H9 (cell line): ENCODE measurements around the gene RALGAPA2. TPM values are rescaled to one million over a fixed set of nuclear protein-coding genes. Genes with fewer than 3 reads are reported as not detected.

Experiments used
- DNase-seq: peaks from one replicate; pipeline ENCODE4 v3.0.0-alpha.2; 2017
- H2AFZ ChIP-seq: one replicate; pipeline ENCODE4 v1.6.1; 2013; ENCODE audit warnings: mild to moderate bottlenecking, low read length, control low read depth, moderate library complexity
- H2AK5ac ChIP-seq: 2 replicates; pipeline ENCODE4 v1.6.1; 2013; ENCODE audit warnings: low read length, control low read depth, mixed read lengths; ENCODE audit not compliant: insufficient read length
- H2BK120ac ChIP-seq: one replicate; pipeline ENCODE4 v1.6.1; 2013; ENCODE audit warnings: low read depth, mild to moderate bottlenecking, low read length, control low read depth, inconsistent platforms; ENCODE audit not compliant: poor library complexity, severe bottlenecking
- H2BK12ac ChIP-seq: 2 replicates; pipeline ENCODE4 v1.6.1; 2013; ENCODE audit warnings: low read length, control low read depth, mixed read lengths, low read depth; ENCODE audit not compliant: insufficient read length
- H2BK15ac ChIP-seq: 2 replicates; pipeline ENCODE4 v1.6.1; 2013; ENCODE audit warnings: low read depth, low read length, control low read depth
- H2BK20ac ChIP-seq: one replicate; pipeline ENCODE4 v1.6.1; 2013; ENCODE audit warnings: low read depth, mild to moderate bottlenecking, low read length, control low read depth, inconsistent platforms; ENCODE audit not compliant: poor library complexity, severe bottlenecking
- H2BK5ac ChIP-seq: 2 replicates; pipeline ENCODE4 v1.6.1; 2013; ENCODE audit warnings: low read length, control low read depth, mixed read lengths; ENCODE audit not compliant: insufficient read length
- H3K14ac ChIP-seq: 2 replicates; pipeline ENCODE4 v1.6.1; 2013; ENCODE audit warnings: low read length, control low read depth; ENCODE audit not compliant: insufficient read depth
- H3K18ac ChIP-seq: 2 replicates; pipeline ENCODE4 v1.6.1; 2013; ENCODE audit warnings: low read depth, mild to moderate bottlenecking, mixed read lengths, low read length, control low read depth; ENCODE audit not compliant: insufficient read length
- H3K23ac ChIP-seq: 2 replicates; pipeline ENCODE4 v1.6.1; 2013; ENCODE audit warnings: low read length, control low read depth, mixed read lengths, low read depth; ENCODE audit not compliant: insufficient read length
- H3K23me2 ChIP-seq: 2 replicates; pipeline ENCODE4 v1.6.1; 2013; ENCODE audit warnings: low read depth, mild to moderate bottlenecking, mixed read lengths, low read length, control low read depth; ENCODE audit not compliant: insufficient read length, poor library complexity, severe bottlenecking
- H3K27ac ChIP-seq: 2 replicates; pipeline ENCODE4 v1.5.1; 2013; ENCODE audit warnings: low read length, control low read depth, mixed read lengths, low read depth; ENCODE audit not compliant: insufficient read length
- H3K27me3 ChIP-seq: 2 replicates; pipeline ENCODE4 v1.6.1; 2013; ENCODE audit warnings: low read length, control low read depth, inconsistent platforms; ENCODE audit not compliant: insufficient read depth
- H3K4ac ChIP-seq: 2 replicates; pipeline ENCODE4 v1.6.1; 2013; ENCODE audit warnings: low read depth, mild to moderate bottlenecking, control low read depth, inconsistent platforms, low read length, moderate library complexity
- H3K4me1 ChIP-seq: 2 replicates; pipeline ENCODE4 v1.6.1; 2013; ENCODE audit warnings: low read length, control low read depth, inconsistent platforms; ENCODE audit not compliant: insufficient read depth
- H3K4me2 ChIP-seq: 2 replicates; pipeline ENCODE4 v1.6.1; 2013; ENCODE audit warnings: low read length, control low read depth, mixed read lengths; ENCODE audit not compliant: insufficient read length, insufficient read depth
- H3K56ac ChIP-seq: 2 replicates; pipeline ENCODE4 v1.6.1; 2013; ENCODE audit warnings: low read depth, mild to moderate bottlenecking, mixed read lengths, low read length, control low read depth; ENCODE audit not compliant: insufficient read length
- H3K79me1 ChIP-seq: 2 replicates; pipeline ENCODE4 v1.6.1; 2013; ENCODE audit warnings: low read depth, mild to moderate bottlenecking, moderate library complexity, low read length, control low read depth, inconsistent platforms; ENCODE audit not compliant: insufficient read depth, poor library complexity, severe bottlenecking
- H3K79me2 ChIP-seq: 2 replicates; pipeline ENCODE4 v1.6.1; 2013; ENCODE audit warnings: low read length, control low read depth, inconsistent platforms; ENCODE audit not compliant: insufficient read depth
- H3K9ac ChIP-seq: 2 replicates; pipeline ENCODE4 v1.6.1; 2013; ENCODE audit warnings: low read length, control low read depth, mixed read lengths; ENCODE audit not compliant: insufficient read length; ENCODE audit errors: extremely low read depth
- H3K9me3 ChIP-seq: one replicate; pipeline ENCODE4 v1.6.1; 2013; ENCODE audit warnings: low read depth, low read length, inconsistent platforms; ENCODE audit not compliant: control insufficient read depth
- H3T11ph ChIP-seq: one replicate; pipeline ENCODE4 v1.6.1; 2013; ENCODE audit warnings: mild to moderate bottlenecking, low read length, control low read depth, inconsistent platforms
- H4K20me1 ChIP-seq: one replicate; pipeline ENCODE4 v1.6.1; 2013; ENCODE audit not compliant: control insufficient read depth, insufficient read length, insufficient read depth
- H4K5ac ChIP-seq: 2 replicates; pipeline ENCODE4 v1.6.1; 2013; ENCODE audit warnings: low read depth, mild to moderate bottlenecking, mixed read lengths, low read length, control low read depth; ENCODE audit not compliant: insufficient read length
- H4K8ac ChIP-seq: replicated peaks from 2 replicates; pipeline ENCODE4 v1.6.1; 2013; ENCODE audit warnings: low read length, control low read depth, mixed read lengths, low read depth; ENCODE audit not compliant: insufficient read length
- H4K91ac ChIP-seq: 2 replicates; pipeline ENCODE4 v1.6.1; 2013; ENCODE audit warnings: low read depth, mild to moderate bottlenecking, moderate library complexity, mixed read lengths, low read length, control low read depth; ENCODE audit not compliant: insufficient read length
- H3K27ac Mint-ChIP-seq, 3 experiments: 2 replicates in 2 of 3; 3 replicates in 1 of 3; pipeline ENCODE4 v1.8.0; 2020 to 2021; ENCODE audit warnings: mixed read lengths in 3 of 3, mild to moderate bottlenecking in 1 of 3, moderate library complexity in 1 of 3
- H3K27me3 Mint-ChIP-seq: 2 replicates; pipeline ENCODE4 v1.8.0; 2021; ENCODE audit warnings: low read depth, mild to moderate bottlenecking, moderate library complexity, mixed read lengths
- H3K36me3 Mint-ChIP-seq, 3 experiments: 2 replicates in 2 of 3; 3 replicates in 1 of 3; pipeline ENCODE4 v1.8.0; 2020 to 2021; ENCODE audit warnings: low read depth in 3 of 3, mixed read lengths in 3 of 3; ENCODE audit not compliant: insufficient read depth in 1 of 3
- H3K4me1 Mint-ChIP-seq, 2 experiments: 2 replicates each; pipeline ENCODE4 v1.8.0; 2020; ENCODE audit warnings: mixed read lengths in 2 of 2
- H3K4me3 Mint-ChIP-seq, 2 experiments: 2 replicates in 1 of 2; 3 replicates in 1 of 2; pipeline ENCODE4 v1.8.0; 2020 to 2021; ENCODE audit warnings: mild to moderate bottlenecking in 2 of 2, mixed read lengths in 2 of 2, moderate library complexity in 1 of 2
- H3K9me3 Mint-ChIP-seq, 2 experiments: 2 replicates in 1 of 2; 3 replicates in 1 of 2; pipeline ENCODE4 v1.8.0; 2020; ENCODE audit warnings: mild to moderate bottlenecking in 2 of 2, mixed read lengths in 2 of 2, moderate library complexity in 1 of 2
- WGBS: extraction: QIAGEN DNeasy Blood & Tissue Kit; methylation state at CpG from one replicate; pipeline ENCODE4 v1.1.7; 2013; ENCODE audit warnings: missing lambda C conversion rate, low lambda C conversion rate, mixed read lengths; ENCODE audit not compliant: insufficient read length; ENCODE audit errors: extremely low coverage; 5-methylcytosine and 5-hydroxymethylcytosine counted together
- total RNA-seq: library from RNA; stranded (reverse); gene quantifications from 2 replicates; pipeline ENCODE4 v1.2.1, GENCODE V29; 2021
- TF ChIP-seq, protein P1 (sequence below): fragments of 200-600 bp; sonication (generic); conservative IDR thresholded peaks from 3 replicates; pipeline ENCODE4 v1.8.0; 2021; ENCODE audit warnings: antibody characterized with exemption, mild to moderate bottlenecking

RALGAPA2 gene
- total RNA-seq, 1 experiment from 2014 or later = 16.6 TPM

DNA sequence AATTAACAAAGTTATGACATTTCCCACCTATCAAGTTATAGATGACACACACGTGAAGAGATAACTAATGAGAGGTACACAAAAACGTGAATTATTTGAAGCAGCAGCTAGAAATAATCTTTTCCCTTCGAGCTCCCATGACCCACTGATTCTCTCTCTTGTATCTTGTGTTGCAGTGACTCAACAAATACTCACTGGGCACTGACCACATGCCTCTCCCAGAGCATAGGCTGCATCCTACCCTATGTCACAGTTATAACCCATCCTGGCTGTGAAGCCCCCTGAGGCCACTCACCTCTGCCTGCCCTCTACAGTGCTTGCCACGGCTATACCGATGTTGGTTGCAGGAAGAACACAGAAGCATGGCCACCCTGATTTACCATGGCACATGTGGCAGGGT, 252.7 kb downstream of the RALGAPA2 start:
- Histone ChIP-seq H3K23me2 (no peaks in the 10 kb centered on the region), H3K4me1 (peaks cover 19% of the 10 kb centered on the region), H3K56ac (no peak overlapping the region), H3K9me3 (no peaks in the 10 kb centered on the region), H3K4me2 (no peak overlapping the region), H3K14ac (no peak overlapping the region), H3K23ac (no peak overlapping the region), H2BK5ac (no peak overlapping the region), H3T11ph (no peak overlapping the region), H3K18ac (no peak overlapping the region), H4K5ac (no peak overlapping the region), H4K8ac (no peak overlapping the region), H3K79me2 (no peaks in the 10 kb centered on the region), H2AK5ac (no peak overlapping the region), H2BK15ac (no peak overlapping the region), H3K9ac (no peak overlapping the region), H4K91ac (no peak overlapping the region), H3K27me3 (no peaks in the 10 kb centered on the region), H3K4ac (no peak overlapping the region), H2BK20ac (no peak overlapping the region), H3K79me1 (no peaks in the 10 kb centered on the region), H3K27ac (no peak overlapping the region), H2BK12ac (no peak overlapping the region), H2BK120ac (no peak overlapping the region), H4K20me1 (no peaks in the 10 kb centered on the region), H2AFZ (no peak overlapping the region)
- TF ChIP-seq, protein P1, sequence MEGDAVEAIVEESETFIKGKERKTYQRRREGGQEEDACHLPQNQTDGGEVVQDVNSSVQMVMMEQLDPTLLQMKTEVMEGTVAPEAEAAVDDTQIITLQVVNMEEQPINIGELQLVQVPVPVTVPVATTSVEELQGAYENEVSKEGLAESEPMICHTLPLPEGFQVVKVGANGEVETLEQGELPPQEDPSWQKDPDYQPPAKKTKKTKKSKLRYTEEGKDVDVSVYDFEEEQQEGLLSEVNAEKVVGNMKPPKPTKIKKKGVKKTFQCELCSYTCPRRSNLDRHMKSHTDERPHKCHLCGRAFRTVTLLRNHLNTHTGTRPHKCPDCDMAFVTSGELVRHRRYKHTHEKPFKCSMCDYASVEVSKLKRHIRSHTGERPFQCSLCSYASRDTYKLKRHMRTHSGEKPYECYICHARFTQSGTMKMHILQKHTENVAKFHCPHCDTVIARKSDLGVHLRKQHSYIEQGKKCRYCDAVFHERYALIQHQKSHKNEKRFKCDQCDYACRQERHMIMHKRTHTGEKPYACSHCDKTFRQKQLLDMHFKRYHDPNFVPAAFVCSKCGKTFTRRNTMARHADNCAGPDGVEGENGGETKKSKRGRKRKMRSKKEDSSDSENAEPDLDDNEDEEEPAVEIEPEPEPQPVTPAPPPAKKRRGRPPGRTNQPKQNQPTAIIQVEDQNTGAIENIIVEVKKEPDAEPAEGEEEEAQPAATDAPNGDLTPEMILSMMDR = no peak
- Mint-ChIP-seq H3K27ac (peak overlapping the region in 1 of 3 experiments; percentile 56; a peak in 2 of 7 replicates), H3K4me1 (peaks cover 36 to 39% of the 10 kb centered on the region in 2 experiments), H3K36me3 (peaks cover 0 to 4% (median 1%) of the 10 kb centered on the region in 3 experiments; a peak in 1 of 7 replicates), H3K4me3 (no peak overlapping the region), H3K27me3 (no peaks in the 10 kb centered on the region), H3K9me3 (no peaks in the 10 kb centered on the region)
- no CpG with 5 or more reads among the region's 5 CpGs for WGBS
- DNase-seq = no peak
